Vagina (tissue), 2 donors: ENCODE measurements around the gene DOP1A.

ENCODE experiments used
- CTCF ChIP-seq, 3 experiments: fragments of 450-650 bp in 2 of 3; fragments of 200-600 bp in 1 of 3; sonication (generic) in 1 of 3; IDR thresholded peaks; one replicate each; pipeline ENCODE4 v1.5.1; 2017 to 2019; ENCODE audit warnings: antibody characterized with exemption in 3 of 3, mild to moderate bottlenecking in 2 of 3, moderate library complexity in 2 of 3
- POLR2A ChIP-seq, 2 donors: fragments of 450-650 bp; IDR thresholded peaks; one replicate each; pipeline ENCODE4 v1.6.1; 2017; ENCODE audit warnings: antibody characterized with exemption in 2 of 2, mild to moderate bottlenecking in 2 of 2, moderate library complexity in 2 of 2

GRCh38 chr6:83153883-83154521, 86.5 kb downstream of the DOP1A start:
- TF ChIP-seq CTCF (IDR thresholded peaks at IDR 0.05) (no peak), POLR2A (IDR thresholded peaks at IDR 0.05) (no peak)
